GM19193 (cell line): ENCODE results near the gene TNK1.

Experiments used
- POLR2A ChIP-seq: IDR thresholded peaks from 4 replicates; pipeline ENCODE4 v1.6.1; 2011; ENCODE audit not compliant: insufficient read depth, insufficient read length; ENCODE audit errors: extremely low read depth

The TNK1 gene

DNA sequence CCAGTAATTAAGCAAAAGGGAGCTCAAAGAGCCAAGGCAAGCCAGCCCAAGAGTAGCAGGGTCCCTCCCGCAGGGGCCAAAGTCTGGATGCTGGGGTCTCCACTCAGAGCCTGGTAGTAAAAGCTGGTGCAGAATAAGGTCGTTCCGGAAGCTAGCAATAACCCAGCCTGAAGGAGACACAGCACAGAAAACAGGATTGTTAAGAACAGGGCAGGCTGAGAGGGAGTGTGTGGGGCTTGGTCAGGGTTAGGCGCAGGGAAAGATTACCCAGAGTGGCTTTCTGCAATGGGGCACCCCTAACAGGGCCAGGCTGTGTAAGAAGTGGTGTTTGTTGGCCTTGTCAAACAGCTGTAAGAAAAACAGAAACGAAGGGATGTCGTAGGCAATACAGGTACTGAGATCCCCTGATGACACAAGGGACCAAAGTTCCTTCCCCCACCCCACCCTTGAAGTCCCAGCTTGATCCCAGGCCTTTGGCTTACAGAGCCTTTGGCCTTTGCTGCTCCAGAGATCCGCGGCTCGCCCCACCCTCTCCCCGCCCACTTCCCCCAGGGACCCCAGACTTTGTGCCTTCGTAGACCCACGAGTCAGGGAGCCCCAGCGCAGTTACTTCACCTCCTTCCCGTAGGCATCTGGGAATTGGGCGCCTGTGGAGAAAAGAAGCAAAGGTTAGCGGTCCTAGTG is 22.3 kb downstream of the TNK1 start:
- no peak for TF ChIP-seq POLR2A

DNA sequence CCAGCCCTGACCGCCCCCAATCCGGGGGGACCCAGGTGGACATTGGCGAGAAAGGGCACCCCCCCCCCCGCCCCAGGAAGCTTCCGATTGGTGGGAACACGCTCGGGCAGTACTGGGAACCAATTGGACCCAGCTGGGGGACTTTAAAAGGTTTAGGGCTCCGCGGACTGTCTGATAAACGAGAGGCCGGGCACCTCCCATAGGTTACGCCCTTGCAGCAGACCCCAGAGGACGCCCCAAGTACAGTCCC is 22.8 kb downstream of the TNK1 start:
- TF ChIP-seq POLR2A = no peak

DNA sequence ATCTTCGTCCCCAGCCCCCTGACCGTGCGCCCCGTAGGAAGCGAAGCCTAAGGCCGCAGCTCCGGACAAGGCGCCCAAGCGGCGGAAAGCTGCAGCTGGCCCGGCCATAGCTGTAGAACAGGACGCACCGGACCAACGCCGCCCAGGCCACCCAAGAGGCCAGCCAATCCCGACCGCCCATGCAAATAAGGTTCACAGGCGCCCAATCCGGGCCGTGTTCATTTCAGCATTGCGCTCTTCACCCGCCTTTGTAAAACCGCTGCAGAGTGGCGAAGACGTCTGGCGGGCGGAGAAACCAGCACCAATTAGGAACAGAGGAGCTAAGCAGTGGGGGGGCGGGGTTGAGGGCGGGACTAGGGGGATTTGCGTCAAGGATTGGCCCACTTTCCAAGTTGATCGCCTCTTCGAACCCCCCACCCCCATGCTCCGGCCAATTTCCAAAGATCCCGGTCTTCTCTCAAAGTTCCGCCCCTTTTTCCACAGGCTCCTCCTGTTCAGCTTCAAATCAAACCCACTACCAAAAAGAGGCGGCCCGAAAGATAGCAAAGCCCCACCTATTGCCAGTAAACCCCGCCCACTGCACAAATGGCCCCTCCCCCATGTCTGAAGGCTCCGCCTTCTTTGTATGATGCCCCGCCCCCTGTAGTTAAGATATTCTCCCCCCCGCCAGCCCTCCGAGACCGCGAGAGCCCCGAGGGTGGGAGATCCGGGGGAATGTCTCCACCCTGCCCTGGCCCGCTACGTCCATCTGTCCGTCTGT is 23.3 kb downstream of the TNK1 start, which contains the start of gene TMEM256:
Gene TMEM256 (minus strand): TSS at position 121 of the 760 bp plus-strand sequence. CDS start 13 bp downstream, at position 108.
- peak; percentile 92 for TF ChIP-seq POLR2A

DNA sequence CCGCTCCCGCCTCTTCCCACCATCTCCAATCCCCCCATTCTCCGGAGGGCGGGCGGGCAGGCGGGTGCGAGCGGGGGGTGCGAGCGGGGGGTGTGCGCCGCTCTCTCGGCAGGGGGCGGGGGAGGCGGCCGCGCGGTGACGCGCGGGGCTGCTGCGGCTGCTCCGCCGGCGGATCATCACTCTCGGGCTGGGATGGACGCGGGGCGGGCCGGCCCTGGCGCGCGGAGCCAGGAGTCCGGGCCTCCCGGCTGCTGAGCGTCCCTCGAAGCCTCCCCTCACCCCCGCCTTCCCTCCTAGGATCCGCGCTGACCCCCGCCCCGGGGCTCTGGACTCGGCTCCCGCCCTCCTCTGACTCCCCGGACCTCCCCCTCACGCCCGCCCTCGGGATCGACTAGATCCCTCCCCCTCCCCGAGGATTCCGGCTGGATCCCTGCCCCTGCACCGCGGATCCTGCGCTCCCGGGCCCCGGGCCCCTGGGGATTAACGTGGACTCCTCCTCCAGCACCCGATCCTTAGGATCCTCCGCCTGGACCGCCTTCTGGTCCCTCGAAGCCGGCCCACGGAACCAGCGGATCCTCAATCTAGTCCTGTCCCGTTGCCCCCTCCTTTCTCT is 24.0 kb downstream of the TNK1 start:
- TF ChIP-seq POLR2A = no peak

DNA sequence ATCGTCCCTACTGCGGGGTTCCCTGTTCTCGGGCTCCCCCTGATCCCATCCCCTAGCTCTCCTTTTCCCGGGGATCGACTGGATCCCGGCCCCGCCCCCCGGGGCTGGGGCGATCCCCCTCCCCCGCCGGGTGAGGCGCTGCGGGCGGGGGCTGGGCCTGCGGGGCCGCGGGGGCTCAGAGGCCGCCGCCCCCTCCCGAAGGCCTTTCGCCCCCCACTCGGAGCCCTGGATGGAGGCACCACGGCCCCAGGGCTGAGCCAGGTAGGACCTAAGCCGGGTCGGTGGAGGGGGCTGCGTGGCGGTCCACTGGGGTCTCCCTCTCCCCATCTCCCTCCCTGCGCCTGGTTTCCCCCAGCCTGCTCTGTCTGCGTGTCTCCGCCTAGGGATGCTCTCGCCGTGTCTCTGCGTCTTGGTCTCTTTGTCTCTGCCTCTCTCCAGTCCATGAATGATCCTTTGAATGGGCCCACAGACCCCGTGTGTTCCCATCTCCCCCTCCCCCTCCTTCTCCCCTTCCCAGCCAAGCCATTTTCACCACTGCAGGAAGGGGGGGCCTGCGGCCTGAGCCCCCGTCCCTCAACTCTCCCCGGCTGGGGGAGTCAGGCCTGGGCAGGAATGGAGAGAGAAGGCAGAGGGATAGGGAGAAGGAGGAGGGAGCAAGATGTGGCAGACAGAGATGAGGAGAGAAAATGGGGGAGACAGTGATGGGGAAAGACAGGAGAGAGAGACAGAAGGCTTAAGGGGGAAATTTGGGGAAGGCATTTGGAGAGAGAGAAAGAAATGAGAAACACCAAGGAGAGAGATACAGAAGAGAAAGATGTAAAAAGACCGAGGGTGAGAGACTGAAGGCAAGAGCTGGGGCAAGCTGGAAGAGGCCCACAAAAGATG is 24.7 kb downstream of the TNK1 start:
- no peak for TF ChIP-seq POLR2A

DNA sequence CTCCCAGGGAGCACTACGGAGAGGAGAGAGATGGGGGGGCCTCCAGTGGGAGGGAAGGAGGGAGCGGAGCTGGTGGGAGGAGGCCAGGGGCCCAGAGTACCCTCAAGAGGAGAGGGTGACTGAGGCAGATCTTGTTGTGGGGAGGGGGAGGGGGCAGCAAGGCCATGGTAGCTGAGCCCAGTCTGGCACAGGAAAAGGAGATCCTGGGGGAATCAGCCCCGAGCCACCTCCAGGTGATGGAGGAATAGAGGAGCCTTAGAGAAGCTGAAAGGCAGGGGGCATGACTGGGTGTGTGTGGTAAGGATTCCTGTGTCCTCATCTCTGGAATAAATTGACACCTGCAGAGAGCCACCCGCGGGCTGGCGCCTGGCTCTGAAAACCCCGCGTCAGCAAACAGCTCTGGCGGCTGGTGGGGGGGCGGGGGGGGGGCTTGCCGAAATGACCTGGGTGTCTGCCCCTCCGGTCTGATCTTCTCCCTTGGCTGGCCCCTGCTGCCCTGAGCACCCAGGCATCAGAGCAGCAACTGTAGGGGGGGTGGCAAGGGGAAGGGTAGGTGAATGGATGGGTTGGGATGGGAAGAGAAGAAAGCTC is 25.4 kb downstream of the TNK1 start:
- no peak for TF ChIP-seq POLR2A

DNA sequence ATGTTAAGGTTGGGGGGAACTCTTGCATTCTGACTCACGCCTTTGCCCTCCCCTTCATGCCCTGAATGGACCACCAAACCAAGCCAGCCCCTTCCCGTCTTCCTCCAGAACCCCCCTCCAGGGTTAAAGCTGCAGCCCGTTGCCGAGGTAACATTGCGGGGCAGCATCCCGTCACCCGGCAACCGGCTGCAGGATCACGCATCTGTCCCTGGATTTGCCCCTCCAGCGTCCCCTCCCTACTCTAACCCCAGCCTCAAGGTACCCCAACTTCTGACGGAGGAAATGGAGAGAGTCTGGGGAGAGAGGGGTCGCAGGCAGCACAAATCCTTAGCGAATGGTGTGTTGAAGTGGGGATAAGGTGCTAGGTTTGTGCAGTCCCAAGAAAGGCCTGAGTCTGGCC is 26.2 kb downstream of the TNK1 start:
- TF ChIP-seq POLR2A = no peak

DNA sequence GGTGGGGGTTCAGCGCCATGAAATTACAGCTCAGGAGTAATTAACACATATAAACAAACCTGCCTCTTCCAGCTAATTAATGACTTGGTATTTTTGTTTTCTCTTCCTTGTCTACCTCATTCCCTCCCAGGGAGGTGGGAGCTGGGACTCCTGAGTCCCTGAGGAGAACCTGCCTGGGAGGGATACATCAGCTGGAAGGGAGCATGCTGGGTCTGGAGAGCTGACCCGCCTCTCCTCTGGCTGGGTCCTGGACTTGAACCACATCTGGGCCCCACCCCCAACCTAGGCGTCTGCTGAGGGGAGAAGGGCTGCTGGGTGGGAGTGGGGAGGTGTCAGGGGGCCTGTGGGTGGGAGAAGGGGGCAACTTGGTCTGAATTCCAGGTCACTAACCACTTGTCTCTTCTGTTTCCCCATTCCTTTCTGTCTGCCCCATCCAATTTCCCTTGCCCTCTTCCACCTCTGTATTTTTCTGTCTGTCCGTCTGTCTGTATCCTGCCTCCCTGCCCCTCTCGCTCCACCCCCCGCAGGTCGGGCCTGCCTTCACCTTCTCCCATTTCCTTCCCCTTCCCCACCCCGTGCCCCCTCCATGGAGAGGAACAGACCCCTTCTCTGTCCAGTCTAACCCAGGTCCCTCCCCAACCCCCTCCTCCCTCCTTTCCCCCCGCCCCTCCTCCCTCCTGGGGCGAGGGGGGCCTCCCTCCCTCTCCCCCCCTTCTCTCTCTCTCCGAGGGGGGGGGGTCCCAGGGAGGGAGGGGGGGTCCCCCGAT is 26.8 kb downstream of the TNK1 start, which contains the start of gene NLGN2:
Gene NLGN2 (plus strand): TSS at position 361 of the 767 bp plus-strand sequence. CDS start 411 bp downstream, outside the sequence.
- TF ChIP-seq POLR2A = no peak

DNA sequence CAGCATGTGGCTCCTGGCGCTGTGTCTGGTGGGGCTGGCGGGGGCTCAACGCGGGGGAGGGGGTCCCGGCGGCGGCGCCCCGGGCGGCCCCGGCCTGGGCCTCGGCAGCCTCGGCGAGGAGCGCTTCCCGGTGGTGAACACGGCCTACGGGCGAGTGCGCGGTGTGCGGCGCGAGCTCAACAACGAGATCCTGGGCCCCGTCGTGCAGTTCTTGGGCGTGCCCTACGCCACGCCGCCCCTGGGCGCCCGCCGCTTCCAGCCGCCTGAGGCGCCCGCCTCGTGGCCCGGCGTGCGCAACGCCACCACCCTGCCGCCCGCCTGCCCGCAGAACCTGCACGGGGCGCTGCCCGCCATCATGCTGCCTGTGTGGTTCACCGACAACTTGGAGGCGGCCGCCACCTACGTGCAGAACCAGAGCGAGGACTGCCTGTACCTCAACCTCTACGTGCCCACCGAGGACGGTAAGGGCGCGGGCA is 27.4 kb downstream of the TNK1 start:
- no peak for TF ChIP-seq POLR2A

DNA sequence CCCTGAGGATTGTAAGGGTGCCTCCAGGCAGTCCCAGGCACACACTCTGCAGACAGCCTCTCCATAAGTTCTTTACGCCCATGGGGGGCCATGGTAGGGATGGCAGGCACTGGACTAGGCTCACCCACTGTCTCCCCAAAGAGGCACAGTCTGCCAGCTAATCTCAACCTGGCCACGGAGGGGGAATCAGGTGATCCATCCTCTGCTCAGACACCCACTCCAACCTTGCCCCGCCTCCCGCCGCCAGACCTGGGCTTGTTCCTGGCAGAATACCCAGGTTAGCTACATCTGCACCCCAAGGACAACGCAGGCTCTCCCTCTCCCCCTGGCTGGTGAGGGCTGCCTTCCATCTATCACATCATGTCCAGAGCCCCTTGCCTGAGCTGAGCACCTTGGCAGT is 28.0 kb downstream of the TNK1 start:
- no peak for TF ChIP-seq POLR2A

DNA sequence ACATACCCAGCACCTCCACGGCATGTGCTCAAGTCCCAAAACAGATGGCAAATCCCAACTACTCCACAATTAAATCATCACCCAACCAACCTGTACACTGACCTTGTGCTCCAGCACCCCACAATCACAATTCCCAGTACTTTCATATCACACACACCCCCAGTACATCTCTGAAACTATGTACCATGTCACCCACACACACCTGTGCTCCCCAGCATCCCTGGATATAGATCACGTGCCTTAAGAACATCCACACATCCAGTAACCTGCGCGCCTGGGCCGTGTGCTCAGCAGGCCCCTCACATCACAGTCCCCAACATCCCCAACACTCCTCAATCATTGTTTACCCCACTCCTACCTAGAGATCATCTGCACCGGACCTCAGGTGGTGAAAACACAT is 28.8 kb downstream of the TNK1 start:
- no peak for TF ChIP-seq POLR2A

DNA sequence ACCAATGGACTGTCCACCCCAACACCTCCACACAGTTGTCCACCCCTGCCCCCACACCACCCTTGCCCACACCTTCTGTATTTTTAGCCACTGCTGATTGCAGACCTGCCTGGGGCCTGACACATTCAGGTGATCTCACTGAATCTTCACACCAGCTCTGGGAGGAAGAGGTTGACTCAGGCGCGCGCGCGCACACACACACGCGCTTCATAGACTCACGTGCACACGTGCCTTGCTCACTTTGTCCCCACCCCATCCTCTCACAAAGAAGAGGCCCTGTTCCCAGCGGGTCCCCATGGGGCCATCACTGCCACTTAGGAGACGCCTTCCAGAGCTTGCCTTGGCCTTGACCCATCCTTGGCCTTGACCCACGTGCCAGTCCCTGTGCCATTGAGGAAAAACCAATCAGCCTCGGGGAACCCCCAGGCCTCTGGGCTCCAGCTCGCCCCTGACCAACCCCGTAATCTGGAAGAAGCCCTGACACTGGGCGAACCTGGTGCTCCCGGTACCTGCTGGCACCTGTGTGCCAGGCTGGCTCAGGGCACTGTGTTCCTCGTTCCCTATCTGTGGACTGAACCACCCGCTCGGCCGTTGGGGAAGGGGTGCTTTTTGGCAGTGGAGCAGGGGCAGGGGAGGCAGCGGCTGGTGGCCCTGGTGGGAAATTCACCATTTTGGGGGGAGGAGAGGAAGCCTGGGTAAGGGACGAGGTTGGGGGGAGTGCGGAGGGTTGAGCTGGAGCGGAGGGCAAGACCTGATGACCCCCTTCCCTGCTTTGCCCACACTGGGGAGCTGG is 29.9 kb downstream of the TNK1 start:
- TF ChIP-seq POLR2A = no peak

DNA sequence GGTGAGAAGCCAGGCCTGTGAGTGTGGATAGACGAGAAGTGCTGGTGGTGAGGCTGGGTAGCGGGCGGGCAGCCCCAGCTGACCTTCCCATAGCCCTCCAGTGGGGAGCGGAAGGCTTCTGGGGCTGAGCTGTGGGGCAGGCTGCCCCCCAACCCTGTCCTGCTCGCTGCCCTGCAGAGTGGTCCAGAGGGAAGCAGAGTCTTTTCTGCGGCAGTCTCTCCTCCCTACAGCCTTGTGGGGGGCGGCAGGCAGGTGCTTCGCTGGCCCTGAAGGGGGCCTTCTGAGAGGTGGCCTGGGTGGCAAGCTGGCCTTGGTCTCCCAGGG is 30.5 kb downstream of the TNK1 start:
- TF ChIP-seq POLR2A = no peak

DNA sequence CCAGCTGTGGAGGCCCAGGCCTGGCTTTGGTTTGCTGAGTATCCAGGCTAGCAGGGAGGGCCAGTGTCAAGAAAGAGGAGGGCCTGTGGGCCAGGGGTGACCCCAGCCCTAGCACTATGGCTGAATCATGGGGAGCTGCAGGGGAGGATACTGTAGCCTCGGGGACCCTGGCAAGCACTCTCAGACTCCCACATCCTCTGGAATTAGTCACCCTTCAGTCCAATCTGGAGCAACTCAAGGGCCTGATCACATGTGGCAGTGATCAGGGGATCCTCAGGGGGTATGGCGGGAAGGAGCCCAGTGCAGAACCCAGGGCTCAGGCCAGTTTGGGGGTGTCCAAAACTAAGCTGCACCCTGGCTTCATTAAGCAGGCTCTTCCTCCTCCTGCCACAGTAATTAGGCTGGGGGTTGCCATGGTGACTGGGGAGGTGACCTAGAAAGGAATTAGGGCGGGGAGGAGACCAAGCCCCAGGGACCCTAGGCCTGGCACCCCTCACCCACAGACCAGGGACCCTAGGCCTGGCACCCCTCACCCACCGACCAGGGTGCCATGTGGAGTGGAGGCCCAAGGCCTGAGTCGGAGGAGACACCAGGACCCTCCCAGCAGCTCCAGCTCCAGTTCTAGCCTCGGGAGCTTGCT is 32.6 kb downstream of the TNK1 start:
- TF ChIP-seq POLR2A = no peak
